Measurements from ENCODE around the gene COX18. TPM values are rescaled to one million over a fixed set of nuclear protein-coding genes. Genes with fewer than 3 reads are reported as not detected.

The COX18 gene
- total and polyA plus RNA-seq, 7 donors, result 6.6 to 21.3 (median 13.6) TPM

- peaks cover 0 to 6% (median 0%) of the 10 kb centered on the region in 4 donors for H3K9me3 ChIP-seq
- intact Hi-C loops (cut with DNase I), result no loop called here
- WGBS, 2 donors, result 70 to 74% methylated on average over 1 of the region's 1 CpG
- H3K4me1 ChIP-seq, result no peaks in the 10 kb centered on the region
- no peaks in the 10 kb centered on the region for H3K36me3 ChIP-seq
- no peaks in the 10 kb centered on the region for H3K27me3 ChIP-seq
- H3K4me3 ChIP-seq, result no peak overlapping the region
- TF ChIP-seq EP300 (IDR thresholded peaks at IDR 0.05) (no peak), POLR2A (IDR thresholded peaks at IDR 0.05) (no peak), CTCF (IDR thresholded peaks at IDR 0.05) (no peak), POLR2AphosphoS5 (IDR thresholded peaks at IDR 0.05) (no peak)
- no peak for DNase-seq
- H3K27ac ChIP-seq, result no peak overlapping the region
Observed at GRCh38 chr4:73013310-73013709, 56.2 kb downstream of the COX18 start.

GRCh38 chr4:73012673-73013072, 56.8 kb downstream of the COX18 start:
- TF ChIP-seq POLR2AphosphoS5 (IDR thresholded peaks at IDR 0.05), result no peak
- TF ChIP-seq POLR2A (IDR thresholded peaks at IDR 0.05), result no peak
- no peak for TF ChIP-seq CTCF (IDR thresholded peaks at IDR 0.05)
- TF ChIP-seq EP300 (IDR thresholded peaks at IDR 0.05), result no peak
- Histone ChIP-seq H3K4me1 (no peaks in the 10 kb centered on the region), H3K27me3 (no peaks in the 10 kb centered on the region), H3K9me3 (peaks cover 0 to 6% (median 0%) of the 10 kb centered on the region in 4 donors), H3K4me3 (no peak overlapping the region), H3K27ac (no peak overlapping the region), H3K36me3 (no peaks in the 10 kb centered on the region)
- DNase-seq, result no peak
- intact Hi-C loops (cut with DNase I), result no loop called here
- 87 to 90% methylated on average over 4 of the region's 4 CpGs for WGBS, 2 donors

- intact Hi-C loops (cut with DNase I), result no loop called here
- no peak overlapping the region for H3K27ac ChIP-seq
- WGBS, 2 donors, result 86 to 87% methylated on average over 4 of the region's 4 CpGs
- DNase-seq, result no peak
- H3K36me3 ChIP-seq, result no peaks in the 10 kb centered on the region
- TF ChIP-seq POLR2AphosphoS5 (IDR thresholded peaks at IDR 0.05) (no peak), EP300 (IDR thresholded peaks at IDR 0.05) (no peak), CTCF (IDR thresholded peaks at IDR 0.05) (no peak), POLR2A (IDR thresholded peaks at IDR 0.05) (no peak)
- no peaks in the 10 kb centered on the region for H3K4me1 ChIP-seq
- no peaks in the 10 kb centered on the region for H3K27me3 ChIP-seq
- no peak overlapping the region for H3K4me3 ChIP-seq
- peaks cover 0 to 6% (median 0%) of the 10 kb centered on the region in 4 donors for H3K9me3 ChIP-seq
Observed at GRCh38 chr4:73011629-73011985, 57.9 kb downstream of the COX18 start.

GRCh38 chr4:73010789-73011628, 58.5 kb downstream of the COX18 start:
- 89 to 90% methylated on average over 4 of the region's 4 CpGs for WGBS, 2 donors
- intact Hi-C loops (cut with DNase I), result no loop called here
- peaks cover 0 to 6% (median 0%) of the 10 kb centered on the region in 4 donors for H3K9me3 ChIP-seq
- no peaks in the 10 kb centered on the region for H3K36me3 ChIP-seq
- no peak for DNase-seq
- no peak overlapping the region for H3K4me3 ChIP-seq
- H3K4me1 ChIP-seq, result no peaks in the 10 kb centered on the region
- no peaks in the 10 kb centered on the region for H3K27me3 ChIP-seq
- no peak overlapping the region for H3K27ac ChIP-seq
- TF ChIP-seq POLR2AphosphoS5 (IDR thresholded peaks at IDR 0.05) (no peak), POLR2A (IDR thresholded peaks at IDR 0.05) (no peak), CTCF (IDR thresholded peaks at IDR 0.05) (no peak), EP300 (IDR thresholded peaks at IDR 0.05) (no peak)
